Right atrium auricular region (tissue), 2 donors: ENCODE measurements around the gene EDRF1. TPM values are rescaled to one million over a fixed set of nuclear protein-coding genes. Genes with fewer than 3 reads are reported as not detected.

Source experiments
- DNase-seq: peaks from one replicate; pipeline ENCODE4 v3.0.0-alpha.2; 2019; ENCODE audit warnings: low spot score
- H3K27ac ChIP-seq, 2 donors: fragments of 200-600 bp; sonication (generic); 1 replicate in 1 of 2; 2 replicates in 1 of 2; pipeline ENCODE4 v1.5.1; 2016 to 2019
- H3K27me3 ChIP-seq, 2 donors: fragments of 200-600 bp; sonication (generic); one replicate each; pipeline versions ENCODE4 v1.5.1 to v1.6.0; 2017 to 2019
- H3K36me3 ChIP-seq: fragments of 200-600 bp; sonication (generic); one replicate; pipeline ENCODE4 v1.5.1; 2016
- H3K4me1 ChIP-seq, 2 donors: fragments of 200-600 bp; sonication (generic); one replicate each; pipeline versions ENCODE4 v1.5.1 to v1.6.0; 2017 to 2019
- H3K4me3 ChIP-seq, 2 donors: fragments of 200-600 bp; sonication (generic); 1 replicate in 1 of 2; 2 replicates in 1 of 2; pipeline ENCODE4 v1.5.1; 2017 to 2019; ENCODE audit warnings: mild to moderate bottlenecking in 1 of 2, moderate library complexity in 1 of 2
- H3K9me3 ChIP-seq, 2 donors: fragments of 200-600 bp; sonication (generic); one replicate each; pipeline ENCODE4 v1.5.1; 2019
- CTCF ChIP-seq, 2 donors: fragments of 200-600 bp; sonication (generic); IDR thresholded peaks; one replicate each; pipeline ENCODE4 v1.5.1; 2019; ENCODE audit warnings: antibody characterized with exemption in 2 of 2
- total RNA-seq, 2 donors: library from RNA; depleted of rRNA; stranded (reverse); fragments of >200 nt; gene quantifications; one replicate each; pipeline ENCODE4 v1.1.0, GENCODE V29; 2016

Gene EDRF1
- total RNA-seq, 2 donors from 2014 or later, result 11.4 to 11.5 TPM

GRCh38 chr10:125792342-125793300, 73.1 kb downstream of the EDRF1 start:
- Histone ChIP-seq H3K27me3 (no peaks in the 10 kb centered on the region), H3K9me3 (no peaks in the 10 kb centered on the region), H3K27ac (no peak overlapping the region), H3K4me3 (no peak overlapping the region), H3K36me3 (peaks cover 64% of the 10 kb centered on the region), H3K4me1 (no peaks in the 10 kb centered on the region)
- TF ChIP-seq CTCF (IDR thresholded peaks at IDR 0.05), result no peak
- no peak for DNase-seq

GRCh38 chr10:125795128-125795527, 75.6 kb downstream of the EDRF1 start:
- Histone ChIP-seq H3K27ac (peak overlapping the region in 1 of 2 donors; percentile 28), H3K4me1 (no peaks in the 10 kb centered on the region)
- DNase-seq, result no peak

GRCh38 chr10:125795637-125796190, 76.2 kb downstream of the EDRF1 start:
- Histone ChIP-seq H3K27ac (peak overlapping the region in 1 of 2 donors; percentile 28), H3K9me3 (no peaks in the 10 kb centered on the region), H3K36me3 (peaks cover 54% of the 10 kb centered on the region), H3K4me3 (no peak overlapping the region), H3K27me3 (no peaks in the 10 kb centered on the region), H3K4me1 (no peaks in the 10 kb centered on the region)
- no peak for DNase-seq
- no peak for TF ChIP-seq CTCF (IDR thresholded peaks at IDR 0.05)

More at GRCh38 chr10:125795128-125795527, 75.6 kb downstream of the EDRF1 start:
- Histone ChIP-seq H3K36me3 (peaks cover 54% of the 10 kb centered on the region), H3K4me3 (no peak overlapping the region), H3K27me3 (no peaks in the 10 kb centered on the region), H3K9me3 (no peaks in the 10 kb centered on the region)
- no peak for TF ChIP-seq CTCF (IDR thresholded peaks at IDR 0.05)

- Histone ChIP-seq H3K4me1 (no peaks in the 10 kb centered on the region), H3K27ac (no peak overlapping the region), H3K27me3 (no peaks in the 10 kb centered on the region), H3K4me3 (no peak overlapping the region), H3K36me3 (peaks cover 56% of the 10 kb centered on the region), H3K9me3 (no peaks in the 10 kb centered on the region)
- no peak for DNase-seq
- no peak for TF ChIP-seq CTCF (IDR thresholded peaks at IDR 0.05)
Measured at GRCh38 chr10:125797424-125797823, 77.9 kb downstream of the EDRF1 start.

GRCh38 chr10:125797994-125798662, 78.6 kb downstream of the EDRF1 start:
- H3K27me3 ChIP-seq, result no peaks in the 10 kb centered on the region
- no peak overlapping the region for H3K27ac ChIP-seq
- no peak for TF ChIP-seq CTCF (IDR thresholded peaks at IDR 0.05)
- no peaks in the 10 kb centered on the region for H3K4me1 ChIP-seq
- DNase-seq, result no peak
- H3K9me3 ChIP-seq, result no peaks in the 10 kb centered on the region
- H3K36me3 ChIP-seq, result peaks cover 54% of the 10 kb centered on the region
- H3K4me3 ChIP-seq, result no peak overlapping the region
